ENCODE results near the gene FILIP1.

Gene FILIP1

GRCh38 chr6:75494290-75494689, 690 bp upstream of the FILIP1 start:
- no peak for DNase-seq

GRCh38 chr6:75492386-75493153, 1.0 kb downstream of the FILIP1 start:
- no peak for DNase-seq

GRCh38 chr6:75491291-75491690, 2.3 kb downstream of the FILIP1 start:
- DNase-seq, result no peak

GRCh38 chr6:75490706-75491105, 2.9 kb downstream of the FILIP1 start:
- no peak for DNase-seq

GRCh38 chr6:75489025-75489424, 4.6 kb downstream of the FILIP1 start:
- DNase-seq, result no peak

- DNase-seq, result no peak
These were observed 5.6 kb downstream of the FILIP1 start for GRCh38 chr6:75488033-75488432.

- no peak for DNase-seq
These were observed 6.6 kb downstream of the FILIP1 start for GRCh38 chr6:75486850-75487518.

- DNase-seq, result no peak
These were observed 9.1 kb downstream of the FILIP1 start for GRCh38 chr6:75484535-75484934.

GRCh38 chr6:75483136-75483952, 10.3 kb downstream of the FILIP1 start:
- DNase-seq, result no peak

- DNase-seq, result no peak
These were observed 11.5 kb downstream of the FILIP1 start for GRCh38 chr6:75481936-75482593.

- DNase-seq, result no peak
These were observed 12.2 kb downstream of the FILIP1 start for GRCh38 chr6:75481394-75481793.

GRCh38 chr6:75480425-75480824, 13.2 kb downstream of the FILIP1 start:
- no peak for DNase-seq

GRCh38 chr6:75479712-75480111, 13.9 kb downstream of the FILIP1 start:
- no peak for DNase-seq

- DNase-seq, result no peak
These were observed 14.7 kb downstream of the FILIP1 start for GRCh38 chr6:75478929-75479328.

GRCh38 chr6:75472885-75473284, 20.7 kb downstream of the FILIP1 start:
- no peak for DNase-seq

- no peak for DNase-seq
These were observed 25.6 kb downstream of the FILIP1 start for GRCh38 chr6:75467966-75468365.

GRCh38 chr6:75467284-75467683, 26.3 kb downstream of the FILIP1 start:
- DNase-seq, result no peak

GRCh38 chr6:75466636-75467035, 27.0 kb downstream of the FILIP1 start:
- no peak for DNase-seq

- no peak for DNase-seq
These were observed 29.7 kb downstream of the FILIP1 start for GRCh38 chr6:75463908-75464307.

- no peak for DNase-seq
These were observed 30.5 kb downstream of the FILIP1 start for GRCh38 chr6:75463061-75463460.

GRCh38 chr6:75460681-75461080, 32.9 kb downstream of the FILIP1 start:
- no peak for DNase-seq

GRCh38 chr6:75458895-75459294, 34.7 kb downstream of the FILIP1 start:
- DNase-seq, result no peak

GRCh38 chr6:75450903-75451302, 42.7 kb downstream of the FILIP1 start:
- DNase-seq, result no peak

All from activated CD4-positive, alpha-beta T cell treated with anti-CD3 and anti-CD28 coated beads, Interleukin-2, Interleukin-6, amounts not matched to agents 100 ng/mL and 50 ng/mL, durations not matched to agents 16 hours and 8 hours (primary cell).